Suprapubic skin (tissue), 4 donors: ENCODE measurements around the gene SLC17A5.

ENCODE experiments used
- CTCF ChIP-seq, 2 donors: fragments of 200-600 bp in 1 of 2; fragments of 450-650 bp in 1 of 2; sonication (generic) in 1 of 2; IDR thresholded peaks; one replicate each; pipeline ENCODE4 v1.5.1; 2016 to 2019; ENCODE audit warnings: antibody characterized with exemption in 2 of 2, mild to moderate bottlenecking in 1 of 2, moderate library complexity in 1 of 2
- EP300 ChIP-seq: sonication (generic); formaldehyde crosslinking; IDR thresholded peaks from one replicate; pipeline ENCODE4 v1.6.1; 2017; ENCODE audit warnings: antibody characterized with exemption
- POLR2A ChIP-seq, 2 donors: fragments of 450-650 bp; IDR thresholded peaks; one replicate each; pipeline ENCODE4 v1.6.1; 2017; ENCODE audit warnings: antibody characterized with exemption in 2 of 2, mild to moderate bottlenecking in 2 of 2, moderate library complexity in 2 of 2
- POLR2AphosphoS5 ChIP-seq, 3 donors: sonication (generic); formaldehyde crosslinking; IDR thresholded peaks; one replicate each; pipeline ENCODE4 v1.6.1; 2017; ENCODE audit warnings: antibody characterized with exemption in 3 of 3

GRCh38 chr6:73612611-73613010 lies 41.2 kb downstream of the SLC17A5 start:
- TF ChIP-seq CTCF (IDR thresholded peaks at IDR 0.05) (no peak), EP300 (no peak), POLR2A (IDR thresholded peaks at IDR 0.05) (no peak), POLR2AphosphoS5 (IDR thresholded peaks at IDR 0.05) (no peak)
